ENCODE data around the gene TUSC2. TPM values are rescaled to one million over a fixed set of nuclear protein-coding genes. Genes with fewer than 3 reads are reported as not detected.

Gene TUSC2
- total and polyA plus RNA-seq, 2 of the 13 experiments (the other 11 are each of a cell fraction or from before 2014, with no cell fraction given), result 36.7 to 39.1 TPM

DNA sequence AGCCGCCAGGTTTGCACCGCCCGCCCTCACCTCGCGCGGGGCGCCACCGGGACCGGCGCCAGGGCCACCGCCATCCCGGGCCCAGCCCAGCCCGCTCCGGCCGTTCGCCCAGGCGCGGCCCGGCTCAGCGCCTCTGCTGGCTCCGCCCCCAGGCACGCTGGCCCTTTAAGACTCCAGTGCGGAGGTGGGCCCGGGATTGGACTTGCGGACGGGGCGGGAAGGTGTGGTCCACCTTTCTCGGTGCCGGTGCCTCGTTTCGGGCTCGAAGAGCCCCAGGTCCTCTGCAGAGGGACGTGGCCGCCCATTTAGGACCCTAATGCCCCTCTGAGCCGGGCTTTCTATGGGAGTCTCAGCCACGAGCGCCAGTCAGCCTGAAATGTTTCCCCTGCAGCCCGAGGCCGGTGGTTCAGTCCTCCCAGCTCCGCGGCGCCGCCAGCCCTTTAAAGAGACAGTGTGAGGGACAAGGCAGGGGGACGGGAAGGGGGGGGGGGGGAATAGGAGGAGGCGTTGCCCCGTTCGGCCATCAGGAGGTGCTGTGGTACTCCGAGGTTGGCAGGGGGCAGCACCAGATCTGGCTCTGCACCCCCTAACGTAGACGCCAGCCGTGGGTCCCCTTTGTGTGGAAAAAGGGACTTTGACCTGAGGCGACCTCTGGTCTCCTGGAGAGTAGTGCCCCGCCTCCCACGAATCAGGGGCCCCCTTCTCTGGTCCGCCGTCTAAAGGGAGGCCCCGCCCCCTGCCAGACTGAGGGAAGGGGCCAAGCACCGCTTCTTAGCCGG lies 6.5 kb downstream of the TUSC2 start (continued):
- TF ChIP-seq ZNF670 (CRISPR knock-in tag; IDR thresholded peaks at IDR 0.05; ENCODE audit: borderline replicate concordance), result no peak
- TF ChIP-seq TBX2 (CRISPR knock-in tag; IDR thresholded peaks at IDR 0.05; ENCODE audit: borderline replicate concordance), result peak; percentile 24; the same call in 1 of the 2 replicates
- no peak for TF ChIP-seq LCORL (IDR thresholded peaks at IDR 0.05)
- TF ChIP-seq LCORL (CRISPR knock-in tag; IDR thresholded peaks at IDR 0.05), result peak; percentile 80; the same call in 1 of the 2 replicates
- TF ChIP-seq MLX (CRISPR knock-in tag; IDR thresholded peaks at IDR 0.05), result no peak
- TF ChIP-seq ZNF12 (CRISPR knock-in tag; IDR thresholded peaks at IDR 0.05), result no peak
- no peak for TF ChIP-seq SP2 (CRISPR knock-in tag; IDR thresholded peaks at IDR 0.05)
- TF ChIP-seq AGO1 (IDR thresholded peaks at IDR 0.05; ENCODE audit: low read depth, low read length, poor library complexity, severe bottlenecking), result peak; percentile 18
- peak in 1 of 2 experiments; percentile 11; a peak in 1 of 4 replicates for TF ChIP-seq KLF16 (CRISPR knock-in tag; IDR thresholded peaks at IDR 0.05)
- no peak for TF ChIP-seq DDIT3 (CRISPR knock-in tag; IDR thresholded peaks at IDR 0.05)
- TF ChIP-seq TERF1 (CRISPR knock-in tag; IDR thresholded peaks at IDR 0.05), result no peak
- 0 out of 2 replicates have a peak, but pooled peaks have one; percentile 56 for TF ChIP-seq HOXA5 (CRISPR knock-in tag; IDR thresholded peaks at IDR 0.05)
- TF ChIP-seq ZNF614 (CRISPR knock-in tag; IDR thresholded peaks at IDR 0.05; ENCODE audit: borderline replicate concordance), result 0 out of 2 replicates have a peak, but pooled peaks have one; percentile 53
- TF ChIP-seq NCOA1 (CRISPR knock-in tag; IDR thresholded peaks at IDR 0.05), result no peak
- TF ChIP-seq ZNF335 (CRISPR knock-in tag; IDR thresholded peaks at IDR 0.05), result peak; percentile 65; the same call in 1 of the 2 replicates
- TF ChIP-seq ZNF562 (CRISPR knock-in tag; IDR thresholded peaks at IDR 0.05; ENCODE audit: borderline replicate concordance), result no peak
- 0 out of 2 replicates have a peak, but pooled peaks have one; percentile 15 for TF ChIP-seq TFAP4 (IDR thresholded peaks at IDR 0.05; ENCODE audit: borderline replicate concordance, low read depth)
- peak; percentile 41; the same call in 1 of the 2 replicates for TF ChIP-seq ZNF788 (CRISPR knock-in tag; IDR thresholded peaks at IDR 0.05; ENCODE audit: borderline replicate concordance)
- TF ChIP-seq ZNF484 (CRISPR knock-in tag; IDR thresholded peaks at IDR 0.05; ENCODE audit: borderline replicate concordance, low read depth), result no peak
- TF ChIP-seq, protein P1, sequence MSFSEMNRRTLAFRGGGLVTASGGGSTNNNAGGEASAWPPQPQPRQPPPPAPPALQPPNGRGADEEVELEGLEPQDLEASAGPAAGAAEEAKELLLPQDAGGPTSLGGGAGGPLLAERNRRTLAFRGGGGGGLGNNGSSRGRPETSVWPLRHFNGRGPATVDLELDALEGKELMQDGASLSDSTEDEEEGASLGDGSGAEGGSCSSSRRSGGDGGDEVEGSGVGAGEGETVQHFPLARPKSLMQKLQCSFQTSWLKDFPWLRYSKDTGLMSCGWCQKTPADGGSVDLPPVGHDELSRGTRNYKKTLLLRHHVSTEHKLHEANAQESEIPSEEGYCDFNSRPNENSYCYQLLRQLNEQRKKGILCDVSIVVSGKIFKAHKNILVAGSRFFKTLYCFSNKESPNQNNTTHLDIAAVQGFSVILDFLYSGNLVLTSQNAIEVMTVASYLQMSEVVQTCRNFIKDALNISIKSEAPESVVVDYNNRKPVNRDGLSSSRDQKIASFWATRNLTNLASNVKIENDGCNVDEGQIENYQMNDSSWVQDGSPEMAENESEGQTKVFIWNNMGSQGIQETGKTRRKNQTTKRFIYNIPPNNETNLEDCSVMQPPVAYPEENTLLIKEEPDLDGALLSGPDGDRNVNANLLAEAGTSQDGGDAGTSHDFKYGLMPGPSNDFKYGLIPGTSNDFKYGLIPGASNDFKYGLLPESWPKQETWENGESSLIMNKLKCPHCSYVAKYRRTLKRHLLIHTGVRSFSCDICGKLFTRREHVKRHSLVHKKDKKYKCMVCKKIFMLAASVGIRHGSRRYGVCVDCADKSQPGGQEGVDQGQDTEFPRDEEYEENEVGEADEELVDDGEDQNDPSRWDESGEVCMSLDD (CRISPR knock-in tag; IDR thresholded peaks at IDR 0.05; ENCODE audit: borderline replicate concordance), result peak; percentile 96
- peak; percentile 58; the same call in 1 of the 2 replicates for TF ChIP-seq KAT7 (CRISPR knock-in tag; IDR thresholded peaks at IDR 0.05; ENCODE audit: borderline replicate concordance)
- TF ChIP-seq ZNF33A (CRISPR knock-in tag; IDR thresholded peaks at IDR 0.05; ENCODE audit: borderline replicate concordance), result no peak; the same call in 1 of the 2 replicates
- TF ChIP-seq ZNF773 (CRISPR knock-in tag; IDR thresholded peaks at IDR 0.05; ENCODE audit: borderline replicate concordance), result peak; percentile 27; the same call in 1 of the 2 replicates

Measured in HepG2 (cell line).